ENCODE results near the gene LOXL1.

DNA sequence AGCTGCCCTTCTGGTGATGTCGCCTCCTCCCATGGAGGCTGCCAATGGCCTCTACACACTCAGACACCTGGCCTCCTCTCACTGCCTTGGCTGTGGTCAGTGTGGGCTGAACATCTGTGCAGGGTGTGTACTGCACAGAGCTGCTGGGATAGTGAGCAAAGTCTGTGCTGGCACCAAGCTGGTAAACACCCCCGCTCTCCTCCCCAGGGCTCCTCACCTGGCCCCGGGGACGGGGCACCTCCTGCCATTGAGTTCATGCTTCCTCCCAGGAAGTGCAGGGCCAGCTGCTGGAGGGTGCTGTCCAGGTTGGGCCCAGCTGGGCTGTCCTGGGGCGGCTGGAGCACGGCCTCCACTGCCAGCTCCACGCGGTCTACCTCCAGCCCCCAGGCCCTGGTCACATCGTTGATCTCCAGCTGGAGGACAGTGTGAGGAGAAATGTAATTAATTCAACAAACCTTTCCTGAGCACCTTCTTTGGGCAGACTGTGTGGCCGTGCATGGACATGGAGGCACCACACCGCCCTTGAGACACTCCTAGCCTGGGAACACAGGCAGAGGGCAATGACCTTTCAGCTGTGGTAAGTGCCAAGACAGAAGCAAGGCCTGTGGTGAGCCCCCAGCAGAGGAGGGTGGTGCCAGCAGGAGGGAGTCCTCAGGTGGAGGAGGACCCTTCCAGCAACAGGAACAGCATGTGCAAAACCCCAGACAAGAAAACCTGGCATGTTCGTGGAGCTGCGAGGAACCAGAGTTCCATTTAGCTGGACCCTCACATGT is 59.0 kb downstream of the LOXL1 start:
- TF ChIP-seq, protein P1, sequence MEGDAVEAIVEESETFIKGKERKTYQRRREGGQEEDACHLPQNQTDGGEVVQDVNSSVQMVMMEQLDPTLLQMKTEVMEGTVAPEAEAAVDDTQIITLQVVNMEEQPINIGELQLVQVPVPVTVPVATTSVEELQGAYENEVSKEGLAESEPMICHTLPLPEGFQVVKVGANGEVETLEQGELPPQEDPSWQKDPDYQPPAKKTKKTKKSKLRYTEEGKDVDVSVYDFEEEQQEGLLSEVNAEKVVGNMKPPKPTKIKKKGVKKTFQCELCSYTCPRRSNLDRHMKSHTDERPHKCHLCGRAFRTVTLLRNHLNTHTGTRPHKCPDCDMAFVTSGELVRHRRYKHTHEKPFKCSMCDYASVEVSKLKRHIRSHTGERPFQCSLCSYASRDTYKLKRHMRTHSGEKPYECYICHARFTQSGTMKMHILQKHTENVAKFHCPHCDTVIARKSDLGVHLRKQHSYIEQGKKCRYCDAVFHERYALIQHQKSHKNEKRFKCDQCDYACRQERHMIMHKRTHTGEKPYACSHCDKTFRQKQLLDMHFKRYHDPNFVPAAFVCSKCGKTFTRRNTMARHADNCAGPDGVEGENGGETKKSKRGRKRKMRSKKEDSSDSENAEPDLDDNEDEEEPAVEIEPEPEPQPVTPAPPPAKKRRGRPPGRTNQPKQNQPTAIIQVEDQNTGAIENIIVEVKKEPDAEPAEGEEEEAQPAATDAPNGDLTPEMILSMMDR (IDR thresholded peaks at IDR 0.05) = no peak
- no peak for TF ChIP-seq POLR2A (IDR thresholded peaks at IDR 0.05)

Data from testis (tissue), 2 donors.